Astrocyte (in vitro differentiated cells and primary cell): ENCODE results near the gene NPIPB6.

Experiments used
- CTCF ChIP-seq: IDR thresholded peaks from 2 replicates; pipeline ENCODE4 v1.5.1; 2011; ENCODE audit warnings: low read depth, mild to moderate bottlenecking, inconsistent platforms, low read length, moderate library complexity; ENCODE audit not compliant: insufficient read depth
- EZH2 ChIP-seq: IDR thresholded peaks from 2 replicates; pipeline ENCODE4 v1.6.1; 2012; ENCODE audit warnings: mild to moderate bottlenecking, low read length, inconsistent platforms; ENCODE audit not compliant: insufficient read depth

GRCh38 chr16:28308794-28309584 is 54.3 kb downstream of the NPIPB6 start:
- TF ChIP-seq CTCF, result no peak
- no peak for TF ChIP-seq EZH2
